Neutrophil (primary cell): ENCODE results near the gene NLRP6.
"Not testable (repeated sequence)": the region's sequence is repeated elsewhere in the genome, so short reads cannot be mapped to it uniquely, and the experiment has no call there.

Experiments
- H3K27ac ChIP-seq: fragments of 200-600 bp; sonication (generic); 2 replicates; pipeline ENCODE4 v1.5.1; 2016; ENCODE audit warnings: mild to moderate bottlenecking, moderate library complexity
- H3K27me3 ChIP-seq: fragments of 200-600 bp; sonication (generic); 2 replicates; pipeline ENCODE4 v1.6.0; 2016; ENCODE audit warnings: mild to moderate bottlenecking
- H3K36me3 ChIP-seq: fragments of 200-600 bp; sonication (generic); 2 replicates; pipeline ENCODE4 v1.5.1; 2017
- H3K4me1 ChIP-seq, 2 experiments: fragments of 200-600 bp in 1 of 2; sonication (generic) in 1 of 2; 1 replicate in 1 of 2; 2 replicates in 1 of 2; pipeline versions ENCODE4 v1.5.1 to v1.6.1; 2013 to 2016; ENCODE audit warnings: low read depth in 1 of 2, low read length in 1 of 2, mild to moderate bottlenecking in 1 of 2, moderate library complexity in 1 of 2; ENCODE audit not compliant: control insufficient read depth in 1 of 2, insufficient read depth in 1 of 2
- H3K4me3 ChIP-seq, 2 experiments: fragments of 200-600 bp in 1 of 2; sonication (generic) in 1 of 2; 1 replicate in 1 of 2; 2 replicates in 1 of 2; pipeline ENCODE4 v1.5.1; 2013 to 2016; ENCODE audit warnings: low read depth in 1 of 2, low read length in 1 of 2, mild to moderate bottlenecking in 1 of 2, moderate library complexity in 1 of 2
- H3K9me3 ChIP-seq: fragments of 200-600 bp; sonication (generic); 2 replicates; pipeline ENCODE4 v1.5.1; 2016
- CTCF ChIP-seq: fragments of 200-600 bp; sonication (generic); IDR thresholded peaks from 2 replicates; pipeline ENCODE4 v1.5.1; 2016; ENCODE audit warnings: antibody characterized with exemption

NLRP6 gene

GRCh38 chr11:305844-306211 is 27.6 kb downstream of the NLRP6 start:
- Histone ChIP-seq H3K9me3 (no peaks in the 10 kb centered on the region), H3K27ac (peak overlapping the region; percentile 97), H3K27me3 (peaks cover 11% of the 10 kb centered on the region), H3K4me1 (peaks cover 30 to 45% of the 10 kb centered on the region in 2 experiments), H3K4me3 (no peak overlapping the region), H3K36me3 (peaks cover 13% of the 10 kb centered on the region)
- TF ChIP-seq CTCF = no peak

GRCh38 chr11:306645-307371 is 28.6 kb downstream of the NLRP6 start:
- H3K27me3 ChIP-seq = peaks cover 6% of the 10 kb centered on the region
- H3K4me3 ChIP-seq = peak overlapping the region; percentile 89 to 100
- peaks cover 13% of the 10 kb centered on the region for H3K36me3 ChIP-seq
- no peaks in the 10 kb centered on the region for H3K9me3 ChIP-seq
- peaks cover 32 to 48% of the 10 kb centered on the region in 2 experiments for H3K4me1 ChIP-seq
- TF ChIP-seq CTCF = no peak
- H3K27ac ChIP-seq = peak overlapping the region; percentile 97

- TF ChIP-seq CTCF = peak; percentile 81
- H3K27ac ChIP-seq = peak within 1 kb of the TSS; percentile 97
Measured at GRCh38 chr11:307766-308708, 29.8 kb downstream of the NLRP6 start, which contains the start of gene IFITM2. IFITM2 (plus strand) TSS chr11:307816; CDS start chr11:308193, 377 bp downstream.

GRCh38 chr11:308740-309665 is 30.8 kb downstream of the NLRP6 start:
- Histone ChIP-seq H3K36me3 (peaks cover 13% of the 10 kb centered on the region), H3K27ac (peak overlapping the region; percentile 97), H3K4me1 (peaks cover 52 to 70% of the 10 kb centered on the region in 2 experiments), H3K4me3 (peak overlapping the region; percentile 89 to 100)
- not testable (repeated sequence) for H3K9me3 ChIP-seq, H3K27me3 ChIP-seq

More at GRCh38 chr11:307766-308708, 29.8 kb downstream of the NLRP6 start, which contains the start of gene IFITM2:
- not testable (repeated sequence) for H3K27me3 ChIP-seq, H3K9me3 ChIP-seq
- Histone ChIP-seq H3K36me3 (peaks cover 13% of the 10 kb centered on the region), H3K4me1 (peaks cover 44 to 61% of the 10 kb centered on the region in 2 experiments), H3K4me3 (peak within 1 kb of the TSS; percentile 89 to 100)

- H3K27me3 ChIP-seq, H3K9me3 ChIP-seq: not testable (repeated sequence)
- peak overlapping the region; percentile 89 to 100 for H3K4me3 ChIP-seq
- H3K4me1 ChIP-seq = peaks cover 53 to 70% of the 10 kb centered on the region in 2 experiments
- peak overlapping the region; percentile 97 for H3K27ac ChIP-seq
- H3K36me3 ChIP-seq = peaks cover 15% of the 10 kb centered on the region
Measured at GRCh38 chr11:309979-310572, 31.9 kb downstream of the NLRP6 start.

- H3K27me3 ChIP-seq, H3K9me3 ChIP-seq: not testable (repeated sequence)
- peaks cover 53 to 70% of the 10 kb centered on the region in 2 experiments for H3K4me1 ChIP-seq
- H3K27ac ChIP-seq = peak overlapping the region; percentile 95
- peaks cover 26% of the 10 kb centered on the region for H3K36me3 ChIP-seq
- H3K4me3 ChIP-seq = peak overlapping the region; percentile 80 to 98
Measured at GRCh38 chr11:311013-311748, 33.0 kb downstream of the NLRP6 start.
